Motor neuron (in vitro differentiated cells): ENCODE data around the gene AMIGO2. TPM values are rescaled to one million over a fixed set of nuclear protein-coding genes. Genes with fewer than 3 reads are reported as not detected.
"Not testable (repeated sequence)": the region's sequence is repeated elsewhere in the genome, so short reads cannot be mapped to it uniquely, and the experiment has no call there.

ENCODE experiments used
- ATAC-seq, 8 experiments: fragments of 200-7000 bp; cut with Tn5 transposase; replicated peaks in 6 of 8; 2 replicates each; pipeline ENCODE4 v1.8.0; 2021; ENCODE audit warnings: mild to moderate bottlenecking in 8 of 8, moderate library complexity in 8 of 8
- H3K27ac ChIP-seq, 2 donors: fragments of 250-450 bp; sonication (Bioruptor Pico); 2 replicates each; pipeline ENCODE4 v1.9.0; 2021; ENCODE audit warnings: antibody characterized with exemption in 2 of 2, mild to moderate bottlenecking in 2 of 2, moderate library complexity in 1 of 2
- H3K4me1 ChIP-seq, 2 donors: fragments of 250-450 bp; sonication (Bioruptor Pico); replicated peaks in 1 of 2; 2 replicates each; pipeline ENCODE4 v1.6.1; 2021; ENCODE audit warnings: antibody characterized with exemption in 2 of 2, mild to moderate bottlenecking in 2 of 2, moderate library complexity in 1 of 2
- H3K4me3 ChIP-seq, 5 donors: fragments of 250-450 bp; sonication (Bioruptor Pico); 2 replicates each; pipeline ENCODE4 v1.9.0; 2021; ENCODE audit warnings: antibody characterized with exemption in 5 of 5, mild to moderate bottlenecking in 5 of 5, moderate library complexity in 4 of 5
- WGBS, 10 experiments: fragments of 450-650 bp; shearing (Covaris generic); methylation state at CpG; one replicate each; pipeline ENCODE4 v1.0.0; 2022; 5-methylcytosine and 5-hydroxymethylcytosine counted together
- in situ Hi-C, 9 experiments: fragments of 400-800 bp; cut with MboI; loops; one replicate each; pipeline ENCODE4 v1.15.0; 2021; ENCODE audit warnings: low sequenced_read_pairs in 9 of 9, low pct_unique_long_range_greater_than_20kb in 2 of 9; ENCODE audit not compliant: unreplicated experiment in 9 of 9
- total RNA-seq, 8 experiments: library from RNA; unstranded; fragments of 300-600 nt; gene quantifications; 2 replicates each; pipeline versions ENCODE4 v1.2.3 to v1.2.4, GENCODE V29; 2022

Gene AMIGO2
- total RNA-seq, 8 experiments from 2014 or later: 0.18 to 14.5 (median 3.2) TPM

GRCh38 chr12:47056944-47057343 lies 22.8 kb downstream of the AMIGO2 start:
- H3K27ac ChIP-seq, ATAC-seq, H3K4me1 ChIP-seq, H3K4me3 ChIP-seq, in situ Hi-C loops: not testable (repeated sequence)
- WGBS, 10 experiments: 40% methylated on average over 2 of the region's 12 CpGs; no CpG with 5 or more reads in 9 of the 10 experiments

GRCh38 chr12:47055856-47056255 lies 23.9 kb downstream of the AMIGO2 start:
- WGBS, 10 experiments: 20 to 83% (median 75%) methylated on average over 1 to 2 of the region's 3 CpGs; no CpG with 5 or more reads in 3 of the 10 experiments
- in situ Hi-C loops, H3K27ac ChIP-seq, H3K4me3 ChIP-seq, H3K4me1 ChIP-seq, ATAC-seq: not testable (repeated sequence)

- Histone ChIP-seq H3K4me1 (no peaks in the 10 kb centered on the region), H3K4me3 (no peak overlapping the region), H3K27ac (no peak overlapping the region)
- no peak for ATAC-seq
- WGBS, 10 experiments: 39 to 95% (median 76%) methylated on average over 2 to 4 of the region's 4 CpGs
- in situ Hi-C loops: no loop called here
These were observed 25.1 kb downstream of the AMIGO2 start for GRCh38 chr12:47054659-47055058.

- Histone ChIP-seq H3K27ac (no peak overlapping the region), H3K4me1 (no peaks in the 10 kb centered on the region), H3K4me3 (no peak overlapping the region)
- ATAC-seq: no peak
- in situ Hi-C loops: no loop called here
These were observed 25.8 kb downstream of the AMIGO2 start for GRCh38 chr12:47053961-47054360.

GRCh38 chr12:47052274-47052673 lies 27.5 kb downstream of the AMIGO2 start:
- Histone ChIP-seq H3K4me3 (no peak overlapping the region), H3K27ac (no peak overlapping the region), H3K4me1 (no peaks in the 10 kb centered on the region)
- WGBS, 10 experiments: 10 to 75% (median 20%) methylated on average over 1 to 2 of the region's 2 CpGs; no CpG with 5 or more reads in 5 of the 10 experiments
- no peak for ATAC-seq
- in situ Hi-C loops: no loop called here

- H3K27ac ChIP-seq, H3K4me3 ChIP-seq, ATAC-seq, in situ Hi-C loops, H3K4me1 ChIP-seq: not testable (repeated sequence)
- 26 to 100% (median 70%) methylated on average over 1 to 3 of the region's 3 CpGs for WGBS, 10 experiments
These were observed 28.5 kb downstream of the AMIGO2 start for GRCh38 chr12:47051291-47051690.

GRCh38 chr12:47048541-47048940 lies 31.2 kb downstream of the AMIGO2 start:
- Histone ChIP-seq H3K27ac (no peak overlapping the region), H3K4me1 (no peaks in the 10 kb centered on the region), H3K4me3 (no peak overlapping the region)
- no peak for ATAC-seq
- in situ Hi-C loops: loop anchor here in 5 of 9 experiments (25.0 kb wide), 4 partner anchors 264 to 639 kb away; no protein-coding TSS in a partner anchor

GRCh38 chr12:47041327-47041726 lies 38.4 kb downstream of the AMIGO2 start:
- H3K27ac ChIP-seq: no peak overlapping the region
- ATAC-seq: no peak
- H3K4me1 ChIP-seq: peaks cover 0 to 4% of the 10 kb centered on the region in 2 donors
- no peak overlapping the region for H3K4me3 ChIP-seq
- 68 to 100% (median 85%) methylated on average over 1 to 4 of the region's 4 CpGs; no CpG with 5 or more reads in 1 of the 10 experiments for WGBS, 10 experiments
- in situ Hi-C loops: loop anchor here in 5 of 9 experiments (25.0 kb wide), 4 partner anchors 271 to 646 kb away; no protein-coding TSS in a partner anchor

- Histone ChIP-seq H3K4me1 (peaks cover 0 to 4% of the 10 kb centered on the region in 2 donors), H3K27ac (no peak overlapping the region), H3K4me3 (no peak overlapping the region)
- ATAC-seq: no peak
- in situ Hi-C loops: loop anchor here in 5 of 9 experiments (25.0 kb wide), 4 partner anchors 273 to 648 kb away; no protein-coding TSS in a partner anchor
- WGBS, 10 experiments: 0 to 88% (median 67%) methylated on average over 1 of the region's 1 CpG; no CpG with 5 or more reads in 1 of the 10 experiments
These were observed 40.0 kb downstream of the AMIGO2 start for GRCh38 chr12:47039756-47040155.

- Histone ChIP-seq H3K4me3 (no peak overlapping the region), H3K4me1 (peaks cover 4% of the 10 kb centered on the region in 2 donors), H3K27ac (no peak overlapping the region)
- ATAC-seq: no peak
- in situ Hi-C loops: loop anchor here in 5 of 9 experiments (25.0 kb wide), 4 partner anchors 273 to 648 kb away; no protein-coding TSS in a partner anchor
- WGBS, 10 experiments: 62 to 100% (median 89%) methylated on average over 1 to 2 of the region's 2 CpGs
These were observed 40.7 kb downstream of the AMIGO2 start for GRCh38 chr12:47039079-47039478.

- WGBS, 10 experiments: 50 to 89% (median 64%) methylated on average over 1 of the region's 1 CpG; no CpG with 5 or more reads in 2 of the 10 experiments
- H3K4me3 ChIP-seq: no peak overlapping the region
- H3K27ac ChIP-seq: no peak overlapping the region
- in situ Hi-C loops: loop anchor here in 5 of 9 experiments (25.0 kb wide), 4 partner anchors 274 to 649 kb away; no protein-coding TSS in a partner anchor
- H3K4me1 ChIP-seq: peaks cover 4 to 8% of the 10 kb centered on the region in 2 donors
- ATAC-seq: peak in 2 of 8 experiments; percentile 53 to 75
These were observed 41.5 kb downstream of the AMIGO2 start for GRCh38 chr12:47038270-47038748.

GRCh38 chr12:47035484-47035883 lies 44.3 kb downstream of the AMIGO2 start:
- peaks cover 4 to 8% of the 10 kb centered on the region in 2 donors for H3K4me1 ChIP-seq
- in situ Hi-C loops: loop anchor here in 5 of 9 experiments (25.0 kb wide), 4 partner anchors 277 to 652 kb away; no protein-coding TSS in a partner anchor
- WGBS, 10 experiments: 25 to 100% (median 81%) methylated on average over 1 to 3 of the region's 3 CpGs; no CpG with 5 or more reads in 2 of the 10 experiments
- no peak for ATAC-seq
- H3K4me3 ChIP-seq: no peak overlapping the region
- no peak overlapping the region for H3K27ac ChIP-seq

GRCh38 chr12:47034661-47035060 lies 45.1 kb downstream of the AMIGO2 start:
- H3K27ac ChIP-seq: no peak overlapping the region
- H3K4me3 ChIP-seq: no peak overlapping the region
- in situ Hi-C loops: loop anchor here in 5 of 9 experiments (25.0 kb wide), 4 partner anchors 278 to 653 kb away; no protein-coding TSS in a partner anchor
- peaks cover 0 to 8% of the 10 kb centered on the region in 2 donors for H3K4me1 ChIP-seq
- ATAC-seq: no peak
- 40 to 100% (median 69%) methylated on average over 1 to 2 of the region's 2 CpGs; no CpG with 5 or more reads in 2 of the 10 experiments for WGBS, 10 experiments
